AG04449 (cell line): ENCODE data around the gene RANBP10.

ENCODE experiments used
- CTCF ChIA-PET: fragments of 350-600 bp; formaldehyde crosslinking; extraction: SDS; loops from one replicate; lab custom pipeline; 2021; ENCODE audit warnings: antibody characterized with exemption; lab: Yijun Ruan, JAX
- POLR2A ChIA-PET: fragments of 400-600, 350-600 bp; formaldehyde crosslinking; extraction: SDS; loops from one replicate; lab custom pipeline; 2020; ENCODE audit warnings: antibody characterized with exemption, inconsistent platforms; lab: Yijun Ruan, JAX
- DNase-seq: peaks from one replicate; pipeline ENCODE4 v3.0.0-alpha.2; 2010; ENCODE audit warnings: low read depth, low spot score
- H3K4me3 ChIP-seq: 2 replicates; pipeline ENCODE4 v1.5.1; 2011; ENCODE audit warnings: low read depth, mild to moderate bottlenecking, control low read depth, low read length
- TF ChIP-seq, protein P1 (sequence below): IDR thresholded peaks from one replicate; pipeline ENCODE4 v1.5.1; 2011; ENCODE audit warnings: mild to moderate bottlenecking, moderate library complexity, low read length, control low read depth, inconsistent platforms; ENCODE audit not compliant: insufficient read depth; ENCODE audit errors: missing control alignments

Gene RANBP10

DNA sequence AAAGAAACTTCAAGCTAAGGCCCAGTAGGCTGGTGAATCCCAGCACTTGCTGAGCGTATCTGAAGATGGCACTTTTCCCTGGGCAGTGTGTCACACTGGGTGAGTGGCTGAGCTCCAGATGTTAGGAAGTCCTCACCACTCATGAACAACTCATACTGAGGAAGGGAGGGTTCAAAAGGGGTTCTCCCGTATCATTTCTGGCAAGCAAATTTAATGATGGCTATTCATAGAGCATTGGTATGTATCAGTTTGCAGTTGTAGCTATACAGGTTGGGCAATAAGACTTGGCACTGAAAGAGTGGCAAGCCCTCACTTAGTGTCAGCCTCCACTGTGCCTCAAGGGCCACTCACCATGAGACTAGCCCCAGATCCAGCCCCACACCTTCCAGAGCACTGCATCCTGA lies 98.0 kb downstream of the RANBP10 start:
- no peak for DNase-seq
- POLR2A ChIA-PET: no interaction called here
- H3K4me3 ChIP-seq: no peak overlapping the region
- CTCF ChIA-PET: interaction anchor here (1.0 kb wide), 1 partner anchor 40 kb away, joined by 4 read pairs; no protein-coding TSS in a partner anchor
- TF ChIP-seq, protein P1, sequence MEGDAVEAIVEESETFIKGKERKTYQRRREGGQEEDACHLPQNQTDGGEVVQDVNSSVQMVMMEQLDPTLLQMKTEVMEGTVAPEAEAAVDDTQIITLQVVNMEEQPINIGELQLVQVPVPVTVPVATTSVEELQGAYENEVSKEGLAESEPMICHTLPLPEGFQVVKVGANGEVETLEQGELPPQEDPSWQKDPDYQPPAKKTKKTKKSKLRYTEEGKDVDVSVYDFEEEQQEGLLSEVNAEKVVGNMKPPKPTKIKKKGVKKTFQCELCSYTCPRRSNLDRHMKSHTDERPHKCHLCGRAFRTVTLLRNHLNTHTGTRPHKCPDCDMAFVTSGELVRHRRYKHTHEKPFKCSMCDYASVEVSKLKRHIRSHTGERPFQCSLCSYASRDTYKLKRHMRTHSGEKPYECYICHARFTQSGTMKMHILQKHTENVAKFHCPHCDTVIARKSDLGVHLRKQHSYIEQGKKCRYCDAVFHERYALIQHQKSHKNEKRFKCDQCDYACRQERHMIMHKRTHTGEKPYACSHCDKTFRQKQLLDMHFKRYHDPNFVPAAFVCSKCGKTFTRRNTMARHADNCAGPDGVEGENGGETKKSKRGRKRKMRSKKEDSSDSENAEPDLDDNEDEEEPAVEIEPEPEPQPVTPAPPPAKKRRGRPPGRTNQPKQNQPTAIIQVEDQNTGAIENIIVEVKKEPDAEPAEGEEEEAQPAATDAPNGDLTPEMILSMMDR: no peak

GRCh38 chr16:67707790-67708189 lies 98.6 kb downstream of the RANBP10 start:
- ChIA-PET CTCF (interaction anchor here (1.0 kb wide), 1 partner anchor 40 kb away, joined by 4 read pairs; no protein-coding TSS in a partner anchor), POLR2A (no interaction called here)
- H3K4me3 ChIP-seq: no peak overlapping the region
- no peak for DNase-seq
- TF ChIP-seq, protein P1: no peak

- H3K4me3 ChIP-seq: no peak overlapping the region
- ChIA-PET CTCF (no interaction called here), POLR2A (no interaction called here)
- TF ChIP-seq, protein P1: no peak
- no peak for DNase-seq
These were observed 99.2 kb downstream of the RANBP10 start for GRCh38 chr16:67707210-67707609.

DNA sequence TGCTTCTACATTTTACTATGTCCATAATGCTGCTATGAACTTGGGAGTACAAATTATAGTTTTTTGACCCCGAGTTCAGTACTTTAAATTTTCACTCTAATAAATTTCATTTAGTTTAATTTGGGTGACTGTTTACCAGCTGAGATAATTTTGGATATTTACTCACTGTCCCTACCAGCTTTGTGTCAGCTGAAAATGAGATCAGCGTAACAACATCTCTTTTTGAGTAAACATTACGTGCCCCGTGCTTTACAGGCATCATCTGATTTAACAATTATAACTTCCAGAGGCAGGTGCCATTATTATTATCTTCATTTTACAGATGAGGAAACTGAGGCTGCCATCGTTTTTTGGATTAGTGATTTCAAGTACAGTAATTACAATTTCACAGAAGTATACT lies 102.2 kb downstream of the RANBP10 start:
- POLR2A ChIA-PET: no interaction called here
- no peak for DNase-seq
- CTCF ChIA-PET: interaction anchor here (0.9 to 1.0 kb wide), 2 partner anchors 9 to 180 kb away, joined by 3 to 4 read pairs; no protein-coding TSS in a partner anchor
- no peak overlapping the region for H3K4me3 ChIP-seq
- TF ChIP-seq, protein P1: no peak

DNA sequence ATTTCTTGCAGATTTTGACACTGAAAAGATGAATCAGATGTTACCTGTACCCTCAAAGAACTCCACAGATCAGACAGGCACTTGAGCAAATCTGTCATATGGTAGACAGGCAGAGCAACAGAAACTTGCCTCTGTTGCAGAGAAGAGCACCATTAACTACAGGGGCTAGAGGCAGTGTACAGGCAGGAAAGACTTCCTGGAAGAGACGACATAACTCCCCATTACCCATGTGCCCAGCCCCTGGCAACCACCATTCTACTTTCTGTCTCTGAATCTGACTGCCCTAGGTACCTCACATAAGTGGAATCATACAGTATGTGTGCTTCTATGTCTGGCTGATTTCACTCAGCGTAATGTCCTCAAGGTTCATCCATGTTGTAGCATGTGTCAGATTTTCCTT lies 102.7 kb downstream of the RANBP10 start:
- H3K4me3 ChIP-seq: no peak overlapping the region
- TF ChIP-seq, protein P1: no peak
- DNase-seq: no peak
- ChIA-PET POLR2A (no interaction called here), CTCF (interaction anchor here (0.9 to 1.0 kb wide), 2 partner anchors 8 to 180 kb away, joined by 3 to 4 read pairs; no protein-coding TSS in a partner anchor)

- POLR2A ChIA-PET: no interaction called here
- H3K4me3 ChIP-seq: no peak overlapping the region
- DNase-seq: no peak
- TF ChIP-seq, protein P1: no peak
- CTCF ChIA-PET: interaction anchor here (1.4 to 1.8 kb wide), 2 partner anchors 114 to 181 kb away, joined by 3 to 5 read pairs; no protein-coding TSS in a partner anchor
These were observed 104.2 kb downstream of the RANBP10 start for GRCh38 chr16:67702130-67702529.
